ENCODE results near the gene PRDM11. TPM values are rescaled to one million over a fixed set of nuclear protein-coding genes. Genes with fewer than 3 reads are reported as not detected.

The PRDM11 gene
- total RNA-seq, 4 donors from 2014 or later: 26.4 to 57.2 (median 29.6) TPM

DNA sequence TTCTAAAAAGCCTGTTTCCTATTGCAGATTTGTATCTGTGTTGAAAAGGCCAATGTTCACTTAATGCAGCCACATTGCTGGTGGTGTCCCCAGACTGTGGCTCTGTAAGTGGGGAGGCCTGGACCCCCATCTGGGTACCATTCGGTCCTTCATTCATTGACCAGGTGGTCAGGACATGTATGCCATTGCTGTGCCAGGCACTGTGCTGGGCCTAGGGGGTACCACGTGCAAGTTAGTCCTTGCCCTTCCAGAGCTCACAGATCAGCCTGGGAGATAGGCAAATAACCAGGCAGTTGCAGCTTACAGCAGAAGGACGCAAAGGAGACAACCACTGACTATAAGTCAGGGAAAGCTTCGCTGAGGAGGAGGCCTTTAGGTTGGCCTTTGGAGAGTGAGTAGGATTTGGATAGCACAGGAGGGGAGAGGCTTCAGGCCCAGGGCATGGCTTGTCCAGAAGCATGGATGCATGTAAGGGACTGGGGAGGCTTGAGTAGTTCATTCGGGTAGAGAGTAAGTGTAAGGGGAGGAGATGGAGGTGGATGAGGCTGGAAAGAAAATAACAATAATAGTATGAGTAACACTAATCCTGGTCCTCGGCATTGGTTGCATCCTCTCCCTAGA, 5.0 kb downstream of the PRDM11 start:
- WGBS, 2 donors (ENCODE audit: low coverage in 1 of 2): 73 to 86% methylated on average over 3 to 4 of the region's 6 CpGs
- TF ChIP-seq EP300 (IDR thresholded peaks at IDR 0.05) (no peak), POLR2AphosphoS5 (IDR thresholded peaks at IDR 0.05) (no peak), POLR2A (IDR thresholded peaks at IDR 0.05) (no peak)
- TF ChIP-seq, protein P1, sequence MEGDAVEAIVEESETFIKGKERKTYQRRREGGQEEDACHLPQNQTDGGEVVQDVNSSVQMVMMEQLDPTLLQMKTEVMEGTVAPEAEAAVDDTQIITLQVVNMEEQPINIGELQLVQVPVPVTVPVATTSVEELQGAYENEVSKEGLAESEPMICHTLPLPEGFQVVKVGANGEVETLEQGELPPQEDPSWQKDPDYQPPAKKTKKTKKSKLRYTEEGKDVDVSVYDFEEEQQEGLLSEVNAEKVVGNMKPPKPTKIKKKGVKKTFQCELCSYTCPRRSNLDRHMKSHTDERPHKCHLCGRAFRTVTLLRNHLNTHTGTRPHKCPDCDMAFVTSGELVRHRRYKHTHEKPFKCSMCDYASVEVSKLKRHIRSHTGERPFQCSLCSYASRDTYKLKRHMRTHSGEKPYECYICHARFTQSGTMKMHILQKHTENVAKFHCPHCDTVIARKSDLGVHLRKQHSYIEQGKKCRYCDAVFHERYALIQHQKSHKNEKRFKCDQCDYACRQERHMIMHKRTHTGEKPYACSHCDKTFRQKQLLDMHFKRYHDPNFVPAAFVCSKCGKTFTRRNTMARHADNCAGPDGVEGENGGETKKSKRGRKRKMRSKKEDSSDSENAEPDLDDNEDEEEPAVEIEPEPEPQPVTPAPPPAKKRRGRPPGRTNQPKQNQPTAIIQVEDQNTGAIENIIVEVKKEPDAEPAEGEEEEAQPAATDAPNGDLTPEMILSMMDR (IDR thresholded peaks at IDR 0.05): no peak
- H3K27ac ChIP-seq: no peak overlapping the region
- no peaks in the 10 kb centered on the region for H3K9me3 ChIP-seq
- ATAC-seq: no peak
- no peaks in the 10 kb centered on the region for H3K27me3 ChIP-seq
- H3K36me3 ChIP-seq: no peaks in the 10 kb centered on the region
- H3K4me1 ChIP-seq: peaks cover 0 to 70% (median 18%) of the 10 kb centered on the region in 3 donors
- no peak overlapping the region for H3K4me3 ChIP-seq

DNA sequence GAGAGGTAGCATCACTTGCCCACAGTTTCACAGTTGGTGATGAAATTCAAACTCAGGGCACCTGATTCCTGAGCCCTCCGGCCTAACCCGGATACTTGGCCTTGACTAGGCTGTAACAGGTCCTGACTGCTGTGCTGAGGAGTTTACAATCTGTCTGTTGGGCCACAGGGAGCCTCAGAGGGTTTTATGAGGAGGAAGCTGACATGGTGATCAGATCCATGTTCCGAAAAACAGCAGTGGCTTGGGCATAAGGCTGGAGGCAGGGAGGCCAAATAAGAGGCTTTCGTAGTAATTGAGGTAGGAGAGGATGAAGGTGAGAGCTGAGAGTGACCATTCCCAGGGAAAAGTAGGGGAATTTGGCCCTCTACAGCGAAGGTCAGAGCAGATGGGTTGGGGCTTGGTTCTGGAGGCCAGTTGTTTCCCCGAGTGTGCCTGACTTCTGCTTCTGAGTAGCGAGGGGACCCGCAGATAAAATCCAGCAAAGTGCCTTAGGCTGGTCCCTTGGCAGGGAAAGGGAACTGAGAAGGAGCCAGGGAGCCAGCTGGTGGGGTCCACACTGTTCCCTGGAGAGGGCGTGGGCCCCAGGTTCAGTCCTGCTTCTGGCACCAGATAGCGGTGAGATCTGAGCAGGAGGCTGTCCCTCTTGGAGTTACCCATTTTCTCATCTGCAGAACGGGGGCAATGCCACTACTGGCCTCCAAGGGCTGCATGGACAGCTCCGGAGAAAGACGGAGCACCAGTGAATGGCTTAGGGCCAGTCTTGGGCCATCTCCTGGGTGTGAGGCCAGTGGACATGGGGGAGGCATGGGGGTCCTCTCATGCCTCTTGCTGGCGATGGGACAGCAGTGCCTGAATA, 6.5 kb downstream of the PRDM11 start:
- Histone ChIP-seq H3K27ac (no peak overlapping the region), H3K4me1 (peaks cover under 1 to 79% (median 24%) of the 10 kb centered on the region in 3 donors), H3K9me3 (no peaks in the 10 kb centered on the region), H3K27me3 (no peaks in the 10 kb centered on the region), H3K36me3 (no peaks in the 10 kb centered on the region), H3K4me3 (no peak overlapping the region)
- WGBS, 2 donors (ENCODE audit: low coverage in 1 of 2): 80% methylated on average over 4 to 8 of the region's 14 CpGs
- no peak for ATAC-seq
- TF ChIP-seq POLR2AphosphoS5 (IDR thresholded peaks at IDR 0.05) (no peak), POLR2A (IDR thresholded peaks at IDR 0.05) (no peak), EP300 (IDR thresholded peaks at IDR 0.05) (no peak)
- TF ChIP-seq, protein P1 (IDR thresholded peaks at IDR 0.05): no peak

DNA sequence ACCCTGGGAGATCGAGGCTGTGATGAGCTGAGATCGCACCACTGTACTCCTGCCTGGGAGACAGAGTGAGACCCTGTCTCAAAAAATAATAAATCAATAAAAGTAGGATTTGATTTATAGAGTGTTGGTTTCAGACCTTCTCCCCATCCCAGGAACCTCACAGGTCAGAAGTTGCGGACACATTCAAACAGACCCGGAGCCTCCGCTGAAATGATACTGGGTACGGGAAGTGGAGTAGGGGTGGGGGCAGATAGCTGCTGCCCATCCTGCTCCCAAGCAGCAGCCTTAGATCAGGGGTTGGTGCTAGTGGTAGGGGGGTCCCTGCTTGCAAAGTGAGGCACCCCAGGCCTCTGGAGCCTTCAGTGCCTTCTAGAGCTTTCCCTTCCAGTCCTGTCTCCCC, 7.8 kb downstream of the PRDM11 start:
- Histone ChIP-seq H3K9me3 (no peaks in the 10 kb centered on the region), H3K4me3 (no peak overlapping the region), H3K27me3 (no peaks in the 10 kb centered on the region), H3K36me3 (no peaks in the 10 kb centered on the region), H3K27ac (peak overlapping the region in 2 of 4 donors; percentile 64 to 85), H3K4me1 (peaks cover 7 to 79% (median 30%) of the 10 kb centered on the region in 3 donors)
- no peak for ATAC-seq
- WGBS, 2 donors (ENCODE audit: low coverage in 1 of 2): 93 to 94% methylated on average over 4 to 6 of the region's 6 CpGs
- TF ChIP-seq EP300 (IDR thresholded peaks at IDR 0.05) (no peak), POLR2AphosphoS5 (IDR thresholded peaks at IDR 0.05) (no peak), POLR2A (IDR thresholded peaks at IDR 0.05) (no peak)
- TF ChIP-seq, protein P1 (IDR thresholded peaks at IDR 0.05): no peak

DNA sequence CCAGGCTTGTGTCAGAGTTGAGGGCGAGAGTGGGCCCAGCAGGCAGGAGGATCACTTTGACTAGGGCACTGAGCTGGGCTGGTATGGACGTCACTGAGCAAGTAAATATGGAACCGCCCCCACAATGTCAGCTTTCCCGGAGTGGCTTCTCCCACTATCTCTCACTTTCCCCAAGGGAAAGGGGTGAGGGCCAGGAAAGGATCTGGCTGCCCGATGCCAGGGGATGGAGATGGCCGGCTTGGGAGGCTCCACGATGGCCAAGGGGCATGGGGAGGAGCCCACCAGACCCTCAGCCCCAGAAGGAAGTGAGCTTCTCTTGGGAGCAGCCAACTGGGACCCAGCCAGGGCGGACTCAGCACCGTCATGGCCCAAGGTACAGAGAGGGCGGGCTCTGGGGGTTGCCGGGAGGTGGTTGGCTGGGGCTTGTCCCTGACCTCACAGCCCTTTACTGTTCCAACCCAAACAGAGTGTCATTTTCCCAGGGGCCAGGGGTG, 8.7 kb downstream of the PRDM11 start:
- Histone ChIP-seq H3K4me1 (peaks cover 7 to 85% (median 35%) of the 10 kb centered on the region in 3 donors), H3K9me3 (no peaks in the 10 kb centered on the region), H3K36me3 (no peaks in the 10 kb centered on the region), H3K4me3 (no peak overlapping the region), H3K27ac (peak overlapping the region in 3 of 4 donors; percentile 64 to 85 (median 66)), H3K27me3 (no peaks in the 10 kb centered on the region)
- TF ChIP-seq POLR2A (IDR thresholded peaks at IDR 0.05) (no peak), EP300 (IDR thresholded peaks at IDR 0.05) (no peak), POLR2AphosphoS5 (IDR thresholded peaks at IDR 0.05) (no peak)
- TF ChIP-seq, protein P1 (IDR thresholded peaks at IDR 0.05): no peak
- no peak for ATAC-seq
- WGBS, 2 donors (ENCODE audit: low coverage in 1 of 2): 50 to 62% methylated on average over 2 to 3 of the region's 11 CpGs
